Umbilical cord (tissue), 2 donors: ENCODE measurements around the gene PGGT1B. TPM values are rescaled to one million over a fixed set of nuclear protein-coding genes. Genes with fewer than 3 reads are reported as not detected.
"Not testable (repeated sequence)": the region's sequence is repeated elsewhere in the genome, so short reads cannot be mapped to it uniquely, and the experiment has no call there.

Experiments used
- DNase-seq: peaks from one replicate; pipeline ENCODE4 v3.0.0-alpha.2; 2015; ENCODE audit warnings: low spot score
- total RNA-seq: library from RNA; depleted of rRNA; stranded (reverse); fragments of >200 nt; gene quantifications from one replicate; pipeline ENCODE4 v1.2.3, GENCODE V29; 2014; ENCODE audit warnings: low replicate concordance; ENCODE audit not compliant: insufficient read depth

The PGGT1B gene
- total RNA-seq, 1 donor from 2014 or later = 29.9 TPM

- DNase-seq = no peak
Measured at GRCh38 chr5:115260248-115260647, 2.4 kb downstream of the PGGT1B start.

- no peak for DNase-seq
Measured at GRCh38 chr5:115257981-115258380, 4.7 kb downstream of the PGGT1B start.

GRCh38 chr5:115249379-115249778 is 13.3 kb downstream of the PGGT1B start:
- DNase-seq = not testable (repeated sequence)

GRCh38 chr5:115246361-115246991 is 16.2 kb downstream of the PGGT1B start:
- peak; percentile 53 for DNase-seq

GRCh38 chr5:115243412-115243811 is 19.3 kb downstream of the PGGT1B start:
- DNase-seq = no peak

GRCh38 chr5:115241881-115242642 is 20.6 kb downstream of the PGGT1B start:
- no peak for DNase-seq

GRCh38 chr5:115237066-115237465 is 25.6 kb downstream of the PGGT1B start:
- no peak for DNase-seq

GRCh38 chr5:115236599-115236998 is 26.1 kb downstream of the PGGT1B start:
- peak; percentile 50 for DNase-seq

GRCh38 chr5:115231598-115231997 is 31.1 kb downstream of the PGGT1B start:
- no peak for DNase-seq

GRCh38 chr5:115229606-115230005 is 33.1 kb downstream of the PGGT1B start:
- no peak for DNase-seq

- DNase-seq = no peak
Measured at GRCh38 chr5:115227281-115227680, 35.4 kb downstream of the PGGT1B start.

- no peak for DNase-seq
Measured at GRCh38 chr5:115214541-115214940, 48.1 kb downstream of the PGGT1B start.

GRCh38 chr5:115209279-115209678 is 53.4 kb downstream of the PGGT1B start:
- DNase-seq = peak; percentile 72

- DNase-seq = no peak
Measured at GRCh38 chr5:115202952-115203351, 59.7 kb downstream of the PGGT1B start.

- no peak for DNase-seq
Measured at GRCh38 chr5:115196161-115196560, 66.5 kb downstream of the PGGT1B start.

- no peak for DNase-seq
Measured at GRCh38 chr5:115194676-115195075, 68.0 kb downstream of the PGGT1B start.

GRCh38 chr5:115193295-115193694 is 69.4 kb downstream of the PGGT1B start:
- DNase-seq = no peak

- no peak for DNase-seq
Measured at GRCh38 chr5:115192098-115192497, 70.6 kb downstream of the PGGT1B start.

GRCh38 chr5:115191474-115192031 is 71.1 kb downstream of the PGGT1B start:
- DNase-seq = no peak

GRCh38 chr5:115190388-115190787 is 72.3 kb downstream of the PGGT1B start:
- no peak for DNase-seq

- no peak for DNase-seq
Measured at GRCh38 chr5:115189866-115190265, 72.8 kb downstream of the PGGT1B start.

- DNase-seq = no peak
Measured at GRCh38 chr5:115186794-115187193, 75.9 kb downstream of the PGGT1B start.

- no peak for DNase-seq
Measured at GRCh38 chr5:115184770-115185169, 77.9 kb downstream of the PGGT1B start.
